Activated CD8-positive, alpha-beta memory T cell treated with anti-CD3 and anti-CD28 coated beads for 4 hours (primary cell): Measurements from ENCODE around the gene CEP131.

Source experiments
- DNase-seq, 2 donors: peaks; one replicate each; pipeline ENCODE4 v3.0.0-alpha.2; 2020; ENCODE audit warnings: low read depth in 2 of 2

The CEP131 gene

GRCh38 chr17:81187586-81188490, 34.9 kb downstream of the CEP131 start:
- no peak for DNase-seq

GRCh38 chr17:81187120-81187519, 35.6 kb downstream of the CEP131 start:
- DNase-seq: no peak

- DNase-seq: no peak
Measured at GRCh38 chr17:81186203-81186602, 36.6 kb downstream of the CEP131 start.

- DNase-seq: no peak
Measured at GRCh38 chr17:81184555-81184954, 38.2 kb downstream of the CEP131 start.

GRCh38 chr17:81183807-81184206, 39.0 kb downstream of the CEP131 start:
- no peak for DNase-seq

GRCh38 chr17:81183316-81183715, 39.4 kb downstream of the CEP131 start:
- no peak for DNase-seq

- DNase-seq: no peak
Measured at GRCh38 chr17:81182596-81182995, 40.2 kb downstream of the CEP131 start.

GRCh38 chr17:81181811-81182185, 41.0 kb downstream of the CEP131 start:
- DNase-seq: no peak

- no peak for DNase-seq
Measured at GRCh38 chr17:81180836-81181810, 41.6 kb downstream of the CEP131 start.

GRCh38 chr17:81179861-81180260, 42.9 kb downstream of the CEP131 start:
- no peak for DNase-seq

- DNase-seq: no peak
Measured at GRCh38 chr17:81179220-81179619, 43.5 kb downstream of the CEP131 start.

GRCh38 chr17:81178136-81179091, 44.4 kb downstream of the CEP131 start:
- no peak for DNase-seq

GRCh38 chr17:81176666-81177065, 46.1 kb downstream of the CEP131 start:
- DNase-seq: no peak

- DNase-seq: no peak
Measured at GRCh38 chr17:81173762-81174155, 49.0 kb downstream of the CEP131 start.

GRCh38 chr17:81173052-81173761, 49.6 kb downstream of the CEP131 start:
- no peak for DNase-seq

- no peak for DNase-seq
Measured at GRCh38 chr17:81171941-81172340, 50.8 kb downstream of the CEP131 start.

- no peak for DNase-seq
Measured at GRCh38 chr17:81170727-81171494, 51.9 kb downstream of the CEP131 start.

GRCh38 chr17:81169870-81170309, 52.9 kb downstream of the CEP131 start:
- DNase-seq: no peak

GRCh38 chr17:81167638-81168037, 55.1 kb downstream of the CEP131 start:
- no peak for DNase-seq

- no peak for DNase-seq
Measured at GRCh38 chr17:81167194-81167524, 55.6 kb downstream of the CEP131 start.
